OCI-LY3 (cell line): ENCODE data around the gene FLOT2.

Experiments
- EZH2phosphoT487 ChIP-seq: fragments of 200-600 bp; shearing (Covaris generic); IDR thresholded peaks from 2 replicates; pipeline ENCODE4 v1.6.1; 2018; ENCODE audit warnings: antibody characterized with exemption, mixed run types, low read depth
- TF ChIP-seq, protein P1 (sequence below): fragments of 200-600, 300-600 bp; sonication (generic); IDR thresholded peaks from 2 replicates; pipeline ENCODE4 v1.5.1; 2014; ENCODE audit warnings: antibody characterized with exemption, low read length, low read depth

GRCh38 chr17:28906276-28906675 lies 8.7 kb upstream of the FLOT2 start:
- TF ChIP-seq, protein P1, sequence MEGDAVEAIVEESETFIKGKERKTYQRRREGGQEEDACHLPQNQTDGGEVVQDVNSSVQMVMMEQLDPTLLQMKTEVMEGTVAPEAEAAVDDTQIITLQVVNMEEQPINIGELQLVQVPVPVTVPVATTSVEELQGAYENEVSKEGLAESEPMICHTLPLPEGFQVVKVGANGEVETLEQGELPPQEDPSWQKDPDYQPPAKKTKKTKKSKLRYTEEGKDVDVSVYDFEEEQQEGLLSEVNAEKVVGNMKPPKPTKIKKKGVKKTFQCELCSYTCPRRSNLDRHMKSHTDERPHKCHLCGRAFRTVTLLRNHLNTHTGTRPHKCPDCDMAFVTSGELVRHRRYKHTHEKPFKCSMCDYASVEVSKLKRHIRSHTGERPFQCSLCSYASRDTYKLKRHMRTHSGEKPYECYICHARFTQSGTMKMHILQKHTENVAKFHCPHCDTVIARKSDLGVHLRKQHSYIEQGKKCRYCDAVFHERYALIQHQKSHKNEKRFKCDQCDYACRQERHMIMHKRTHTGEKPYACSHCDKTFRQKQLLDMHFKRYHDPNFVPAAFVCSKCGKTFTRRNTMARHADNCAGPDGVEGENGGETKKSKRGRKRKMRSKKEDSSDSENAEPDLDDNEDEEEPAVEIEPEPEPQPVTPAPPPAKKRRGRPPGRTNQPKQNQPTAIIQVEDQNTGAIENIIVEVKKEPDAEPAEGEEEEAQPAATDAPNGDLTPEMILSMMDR, result no peak
- TF ChIP-seq EZH2phosphoT487, result no peak
